ENCODE measurements around the gene CCDC106.

GRCh38 chr19:55667006-55667381 is 19.0 kb downstream of the CCDC106 start:
- no peak for TF ChIP-seq CTCF (optimal IDR thresholded peaks at IDR 0.05 in 1 of 3, IDR thresholded peaks at IDR 0.05 in 1 of 3, conservative IDR thresholded peaks at IDR 0.05 in 1 of 3; ENCODE audit: extremely low read depth in 1 of 3, insufficient read depth in 2 of 3, low read length in 3 of 3)
- TF ChIP-seq EZH2 (IDR thresholded peaks at IDR 0.05; ENCODE audit: low read length): no peak

Measured in keratinocyte (primary cell).